RCC 7860 (cell line): Measurements from ENCODE around the gene TSPAN8.
A peak's percentile ranks its signal among the peaks of the same experiment; 100 is the strongest.
"Not testable (repeated sequence)": the region's sequence is repeated elsewhere in the genome, so short reads cannot be mapped to it uniquely, and the experiment has no call there.

ENCODE experiments used
- DNase-seq: peaks from one replicate; pipeline ENCODE4 v3.0.0-alpha.2; 2015; ENCODE audit warnings: low spot score
- FAIRE-seq: peaks from 2 replicates; lab custom pipeline; 2012; peaks lifted over from hg19 to GRCh38; lab: Jason Lieb, UNC

The TSPAN8 gene

GRCh38 chr12:71164568-71165197, 6.9 kb upstream of the TSPAN8 start:
- DNase-seq, result peak; percentile 5

DNA sequence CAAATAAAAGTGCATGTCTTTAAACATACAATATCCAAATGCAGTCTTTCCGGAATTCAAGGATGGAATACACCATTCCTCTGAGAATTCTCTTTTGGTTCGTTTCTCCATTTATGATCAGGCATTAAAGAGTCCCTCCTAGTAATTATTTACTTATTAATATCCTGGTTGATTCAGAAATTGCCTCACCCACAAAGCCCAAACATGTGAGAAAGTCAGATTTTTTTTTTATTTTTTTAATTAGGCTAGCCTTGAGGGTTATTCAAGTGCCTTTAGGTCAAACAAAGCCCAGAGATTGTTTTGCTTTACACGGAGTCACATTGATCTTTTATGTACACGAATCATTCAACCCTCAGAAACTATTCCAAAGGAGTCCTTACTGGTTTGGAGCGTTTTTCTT, 6.4 kb upstream of the TSPAN8 start:
- DNase-seq (no peak), FAIRE-seq (no peak)

More at GRCh38 chr12:71164568-71165197, 6.9 kb upstream of the TSPAN8 start:
- FAIRE-seq, result no peak

GRCh38 chr12:71162832-71163763, 5.3 kb upstream of the TSPAN8 start:
- DNase-seq (no peak), FAIRE-seq (no peak)

DNA sequence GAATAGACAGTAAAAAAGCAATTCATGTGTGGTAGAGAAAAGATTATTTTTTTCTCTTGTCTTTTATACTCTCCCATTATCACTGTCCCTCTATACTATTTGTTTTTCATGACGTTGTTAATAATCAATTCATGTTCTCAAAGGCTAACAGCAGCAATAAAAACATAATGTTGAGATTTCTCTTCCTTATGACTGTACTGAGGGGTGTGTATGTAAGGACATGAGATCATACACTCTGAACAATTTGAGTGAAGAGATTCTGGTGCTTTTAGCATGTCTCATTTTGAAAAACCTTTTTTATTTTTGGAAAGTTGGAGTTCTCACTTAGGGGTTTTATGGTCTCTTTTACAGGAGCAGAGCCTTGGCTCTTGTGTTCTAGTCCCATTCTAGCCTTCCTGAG, 3.8 kb upstream of the TSPAN8 start:
- FAIRE-seq (no peak), DNase-seq (no peak)

DNA sequence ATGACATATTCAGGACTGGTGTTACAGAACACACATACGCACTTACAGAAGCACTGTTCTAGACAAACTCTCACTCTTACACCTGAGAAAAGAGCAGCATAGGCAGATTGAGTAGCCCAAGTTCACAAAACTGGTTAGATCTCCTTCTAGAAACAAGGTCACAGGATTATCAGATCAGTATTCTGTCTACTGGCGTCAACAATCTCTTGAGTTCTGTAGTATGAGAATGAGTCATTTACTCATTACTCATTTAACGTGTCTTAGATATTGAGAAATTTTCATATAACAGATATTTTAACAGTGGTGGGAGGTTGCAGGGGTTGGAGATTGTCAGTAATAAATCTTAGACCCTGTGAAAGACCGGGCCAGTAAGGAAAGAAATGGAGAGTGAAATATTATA, 2.8 kb upstream of the TSPAN8 start:
- no peak for FAIRE-seq
- DNase-seq, result no peak

DNA sequence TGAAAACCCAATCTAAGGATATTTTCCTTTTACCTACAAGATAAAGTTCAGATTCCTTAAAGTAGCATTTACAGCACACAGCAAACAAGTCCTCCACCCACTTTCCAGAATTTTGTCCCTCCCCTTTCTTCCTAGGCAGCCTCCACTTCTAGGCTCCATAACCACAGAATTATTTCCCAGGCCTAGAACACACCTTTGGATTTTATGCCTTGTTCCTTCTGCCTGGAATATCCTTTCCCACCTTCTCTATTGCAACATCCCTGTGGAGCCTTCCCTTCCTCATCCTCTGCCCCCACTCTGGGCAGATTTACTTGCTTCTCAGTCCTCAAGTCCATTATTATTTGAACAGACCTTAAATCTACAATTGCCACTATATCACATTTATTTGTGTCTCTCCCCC, 2.1 kb upstream of the TSPAN8 start:
- DNase-seq, result no peak
- FAIRE-seq, result no peak

DNA sequence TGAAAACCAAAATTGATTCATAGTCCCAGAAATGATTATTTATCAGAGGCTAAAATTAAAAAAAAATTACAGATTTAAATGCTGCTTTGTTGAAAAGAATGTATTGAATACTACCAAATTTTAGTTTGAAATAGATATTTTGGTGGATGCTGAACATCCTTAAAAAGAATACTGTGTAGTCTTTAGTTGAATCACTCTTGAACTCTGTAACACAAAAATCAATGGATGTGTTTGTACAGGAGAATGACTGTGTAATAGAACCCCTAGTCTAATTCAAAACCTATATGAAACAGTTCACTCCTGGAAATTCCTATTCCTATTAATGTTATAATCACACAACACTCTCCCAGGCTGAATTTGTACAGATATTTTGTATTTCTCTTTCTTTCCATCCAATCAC, 1.5 kb upstream of the TSPAN8 start:
- DNase-seq, result no peak
- no peak for FAIRE-seq

GRCh38 chr12:71158361-71158882, 623 bp upstream of the TSPAN8 start:
- DNase-seq (no peak), FAIRE-seq (no peak)

- FAIRE-seq, result no peak
- DNase-seq, result no peak
Observed at GRCh38 chr12:71155225-71155624, 2.6 kb downstream of the TSPAN8 start.

GRCh38 chr12:71152851-71153250, 4.9 kb downstream of the TSPAN8 start:
- DNase-seq (no peak), FAIRE-seq (no peak)

DNA sequence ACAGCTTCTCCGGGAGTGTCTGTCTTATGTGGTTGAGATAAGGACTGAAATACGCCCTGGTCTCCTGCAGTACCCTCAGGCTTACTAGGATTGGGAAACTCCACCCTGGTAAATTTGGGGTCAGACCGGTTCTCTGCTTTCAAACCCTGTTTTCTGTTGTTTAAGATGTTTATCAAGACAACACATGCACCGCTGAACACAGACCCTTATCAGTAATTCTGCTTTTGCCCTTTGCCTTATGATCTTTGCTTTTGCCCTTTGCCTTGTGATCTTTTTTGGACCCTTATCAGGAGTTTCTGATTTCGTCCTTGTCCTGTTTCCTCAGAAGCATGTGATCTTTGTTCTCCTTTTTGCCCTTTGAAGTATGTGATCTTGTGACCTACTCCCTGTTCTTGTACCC, 7.8 kb downstream of the TSPAN8 start:
- not testable (repeated sequence) for DNase-seq, FAIRE-seq

GRCh38 chr12:71144682-71145081, 13.1 kb downstream of the TSPAN8 start:
- FAIRE-seq, result no peak

GRCh38 chr12:71142956-71143355, 14.8 kb downstream of the TSPAN8 start:
- DNase-seq, result no peak
- no peak for FAIRE-seq

More at GRCh38 chr12:71144682-71145081, 13.1 kb downstream of the TSPAN8 start:
- no peak for DNase-seq

DNA sequence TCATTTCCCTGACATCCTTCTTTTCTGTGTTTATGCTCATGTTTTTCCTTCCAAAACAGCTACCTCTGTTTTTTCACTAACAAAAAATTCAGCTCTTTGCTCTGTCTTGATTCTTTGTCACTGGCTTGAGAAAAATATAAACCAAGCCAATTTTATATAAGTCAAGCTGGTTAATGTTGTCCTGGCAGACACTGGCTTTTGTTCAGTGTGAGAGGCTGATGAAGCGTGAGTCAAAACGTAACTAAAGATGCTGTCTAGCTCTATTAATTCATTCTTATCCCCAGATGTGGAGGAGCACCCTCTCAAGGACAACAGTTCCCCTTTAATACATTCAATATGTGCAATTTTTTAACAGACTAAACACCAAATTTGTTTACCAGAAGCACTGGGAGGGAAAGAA, 15.8 kb downstream of the TSPAN8 start:
- FAIRE-seq, result no peak
- no peak for DNase-seq

DNA sequence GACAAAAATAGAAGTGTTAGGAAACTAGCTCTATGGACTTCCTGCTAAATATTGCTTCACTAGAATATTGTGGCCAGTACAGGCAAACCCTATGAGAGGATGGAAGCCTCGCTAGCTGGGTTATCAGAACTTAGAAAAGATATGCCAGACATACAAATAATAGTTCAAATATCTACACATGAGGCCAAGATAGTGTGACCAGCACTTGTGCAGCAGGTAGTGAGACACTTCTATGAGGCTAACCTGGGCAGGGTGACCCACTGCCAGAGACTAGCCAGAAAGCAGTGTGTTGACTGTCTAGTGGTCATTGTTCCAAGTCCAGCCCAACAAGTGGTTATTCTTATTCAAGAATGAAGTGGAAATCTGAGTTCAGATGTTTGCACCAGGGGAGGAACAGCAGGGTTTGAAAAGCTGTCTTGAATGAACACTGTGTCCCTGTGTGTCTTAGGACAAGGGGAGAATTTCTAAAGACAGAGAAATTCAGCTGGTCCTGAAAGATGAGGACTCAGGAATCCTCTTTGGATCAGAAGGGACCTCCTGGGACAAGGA, 16.3 kb downstream of the TSPAN8 start:
- DNase-seq (no peak), FAIRE-seq (no peak)

DNA sequence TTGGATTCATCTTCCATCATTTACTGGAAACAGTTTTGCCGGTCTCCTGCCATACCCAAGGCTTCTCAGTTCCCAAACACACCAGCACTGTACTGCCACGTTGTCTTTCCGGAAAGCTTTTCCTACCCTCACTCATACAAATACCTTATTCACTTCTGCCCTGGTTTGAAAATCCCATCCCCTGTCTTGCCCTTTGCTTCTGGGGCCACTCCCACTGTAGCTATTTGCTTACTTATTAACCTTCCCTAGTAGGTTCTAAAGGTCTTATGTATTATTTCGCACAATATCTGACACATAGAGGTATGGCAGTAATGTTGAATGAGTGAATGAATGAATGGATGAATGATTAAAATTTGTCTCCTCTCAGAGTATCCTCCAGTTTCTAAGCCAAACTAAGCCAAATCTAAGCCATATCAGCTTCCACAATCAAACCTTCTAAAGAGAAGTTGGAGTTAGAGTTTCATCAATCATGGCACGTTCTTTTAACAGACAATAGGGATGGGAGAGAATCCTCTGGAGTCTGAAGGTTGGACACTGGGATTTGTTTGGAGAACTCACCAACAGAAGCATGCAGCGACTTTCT, 18.6 kb downstream of the TSPAN8 start:
- DNase-seq, result no peak
- FAIRE-seq, result no peak

DNA sequence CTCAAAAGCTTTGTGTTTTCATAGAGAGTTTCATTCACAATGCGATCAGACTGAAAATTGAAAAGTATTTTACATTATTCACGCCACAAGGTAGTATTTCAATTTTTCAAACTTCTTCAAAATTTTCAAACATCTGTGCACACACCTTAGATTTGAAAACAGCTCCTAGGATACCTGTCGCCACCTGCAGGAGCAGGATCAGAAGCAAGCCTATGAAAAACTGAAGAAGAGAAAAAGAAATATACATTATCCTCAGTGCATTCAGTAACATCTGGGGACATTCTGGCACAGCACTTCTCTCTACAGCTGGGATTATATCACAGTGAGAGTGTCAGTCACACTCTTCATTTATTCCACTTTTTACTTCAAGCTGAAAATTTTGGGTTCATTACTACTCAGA, 19.8 kb downstream of the TSPAN8 start:
- FAIRE-seq (no peak), DNase-seq (no peak)

- FAIRE-seq (no peak), DNase-seq (no peak)
Observed at GRCh38 chr12:71135812-71136176, 22.0 kb downstream of the TSPAN8 start.

DNA sequence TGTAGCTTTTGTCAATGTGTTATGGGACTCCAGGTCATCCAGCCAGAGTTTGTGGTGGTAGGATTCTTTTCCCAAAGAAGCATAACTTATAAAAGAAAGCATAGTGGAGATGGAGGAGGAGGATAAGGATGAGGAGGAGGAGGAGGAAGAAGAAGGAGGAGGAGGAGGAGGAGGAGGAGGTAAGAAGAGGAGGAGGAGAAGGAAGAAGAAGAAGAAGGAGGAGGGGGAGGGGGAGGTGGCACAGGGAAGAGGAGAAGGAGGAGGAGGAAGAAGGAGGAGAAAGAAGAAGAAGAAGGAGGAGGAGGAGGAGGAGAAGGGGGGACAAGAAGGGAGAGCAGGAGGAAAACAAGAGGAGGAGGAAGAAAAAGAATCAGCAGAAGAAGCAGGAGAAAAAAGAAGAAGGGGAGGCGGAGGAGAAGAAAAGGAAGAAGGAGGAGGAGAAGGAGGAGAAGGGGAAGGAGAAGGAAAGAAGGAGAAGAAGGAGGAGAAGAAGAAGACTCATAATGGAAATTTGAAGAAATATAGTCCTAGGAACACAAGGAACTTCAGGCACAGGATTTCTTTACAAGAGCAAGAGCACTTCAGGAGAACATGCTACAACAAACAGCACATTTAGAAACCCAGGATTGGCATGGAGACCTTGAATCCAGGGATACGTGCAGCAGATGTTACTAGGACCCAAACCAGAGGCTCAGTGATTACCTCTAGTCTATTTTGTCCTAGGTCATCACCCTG, 22.6 kb downstream of the TSPAN8 start:
- no peak for DNase-seq
- FAIRE-seq, result no peak

- FAIRE-seq (no peak), DNase-seq (no peak)
Observed at GRCh38 chr12:71134405-71134804, 23.4 kb downstream of the TSPAN8 start.
